ENCODE results near the gene ZNF79.
"Not testable (repeated sequence)": the region's sequence is repeated elsewhere in the genome, so short reads cannot be mapped to it uniquely, and the experiment has no call there.

The ZNF79 gene

DNA sequence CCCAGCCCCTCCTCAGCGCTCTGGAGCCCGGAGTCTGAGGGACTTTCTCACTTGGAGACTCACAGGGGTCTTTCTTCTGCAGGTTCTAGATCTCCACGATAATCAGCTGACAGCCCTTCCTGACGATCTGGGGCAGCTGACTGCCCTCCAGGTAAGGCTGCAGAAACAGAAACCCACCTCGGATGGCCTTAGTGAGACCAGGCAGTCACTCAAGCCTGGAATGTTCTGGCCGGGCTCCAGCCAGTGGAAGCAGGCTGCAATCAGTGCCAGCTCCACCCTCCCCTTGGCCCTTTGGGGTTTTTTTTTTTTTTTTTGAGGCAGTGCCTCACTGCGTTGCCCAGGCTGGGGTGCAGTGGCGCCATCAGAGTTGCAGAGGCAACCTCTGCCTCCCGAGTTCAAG is 34.7 kb downstream of the ZNF79 start:
- no peak for DNase-seq

DNA sequence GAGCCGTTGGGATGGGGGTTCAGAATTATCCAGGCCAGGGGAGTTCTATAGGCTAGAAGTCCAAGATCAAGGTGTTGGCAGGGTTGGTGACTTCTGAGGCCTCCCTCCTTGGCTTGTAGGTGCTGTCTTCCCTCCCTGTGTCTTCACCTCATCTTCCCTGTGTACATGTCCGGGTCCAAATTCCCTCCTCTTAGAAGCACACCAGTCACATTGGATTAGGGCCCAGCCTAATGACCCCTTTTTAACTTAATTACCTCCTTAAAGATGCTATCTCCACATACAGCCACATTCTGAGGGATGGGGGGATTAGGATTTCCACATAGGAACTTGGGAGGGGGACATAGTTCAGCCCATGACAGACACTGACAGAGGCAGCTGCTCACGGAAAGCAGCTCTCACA is 39.2 kb downstream of the ZNF79 start:
- no peak for DNase-seq

- no peak for DNase-seq
Measured at GRCh38 chr9:127463911-127464310, 39.7 kb downstream of the ZNF79 start.

GRCh38 chr9:127466407-127466917 is 42.3 kb downstream of the ZNF79 start:
- DNase-seq = not testable (repeated sequence)

DNA sequence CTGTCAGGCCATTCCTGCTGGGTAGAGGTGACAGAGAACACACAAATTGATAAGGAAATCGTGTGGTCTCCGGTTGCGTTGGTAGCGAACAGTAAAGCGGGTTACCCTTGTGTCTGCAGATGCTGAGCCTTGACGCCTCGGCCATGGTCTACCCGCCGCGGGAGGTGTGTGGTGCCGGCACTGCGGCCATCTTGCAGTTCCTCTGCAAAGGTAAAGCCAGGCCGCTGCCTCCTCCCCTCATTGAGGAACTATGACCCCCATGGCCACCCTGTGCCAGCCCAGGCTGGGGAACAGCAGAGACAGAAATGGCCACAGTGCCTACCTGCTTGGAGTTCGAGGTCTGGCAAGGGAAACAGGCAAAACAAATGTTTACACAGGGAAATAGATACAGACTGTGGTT is 43.4 kb downstream of the ZNF79 start:
- no peak for DNase-seq

GRCh38 chr9:127470662-127471061 is 46.5 kb downstream of the ZNF79 start:
- no peak for DNase-seq

- DNase-seq = no peak
Measured at GRCh38 chr9:127473501-127473900, 49.3 kb downstream of the ZNF79 start.

DNA sequence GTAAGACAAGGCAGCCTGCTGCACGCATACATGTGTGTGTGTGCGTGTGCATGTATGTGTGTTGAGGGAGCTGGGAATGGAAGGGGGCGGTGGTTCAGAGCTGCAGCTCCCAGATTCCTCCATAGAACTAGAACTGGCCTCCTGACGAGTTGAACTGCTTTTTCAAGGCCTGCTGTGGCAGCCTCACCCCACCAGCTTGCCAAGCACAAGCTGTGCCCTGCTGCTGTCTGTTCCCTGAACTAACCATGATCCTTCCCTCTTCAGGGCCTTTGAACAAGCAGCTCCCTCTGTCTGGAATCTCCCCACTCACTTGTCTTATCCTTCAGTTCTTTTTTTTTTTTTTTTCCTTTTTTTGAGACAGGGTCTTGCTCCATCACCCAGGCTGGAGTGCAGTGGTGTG is 49.8 kb downstream of the ZNF79 start:
- DNase-seq = no peak

- DNase-seq = no peak
Measured at GRCh38 chr9:127474592-127474991, 50.4 kb downstream of the ZNF79 start.

- no peak for DNase-seq
Measured at GRCh38 chr9:127479507-127480081, 55.4 kb downstream of the ZNF79 start.

DNA sequence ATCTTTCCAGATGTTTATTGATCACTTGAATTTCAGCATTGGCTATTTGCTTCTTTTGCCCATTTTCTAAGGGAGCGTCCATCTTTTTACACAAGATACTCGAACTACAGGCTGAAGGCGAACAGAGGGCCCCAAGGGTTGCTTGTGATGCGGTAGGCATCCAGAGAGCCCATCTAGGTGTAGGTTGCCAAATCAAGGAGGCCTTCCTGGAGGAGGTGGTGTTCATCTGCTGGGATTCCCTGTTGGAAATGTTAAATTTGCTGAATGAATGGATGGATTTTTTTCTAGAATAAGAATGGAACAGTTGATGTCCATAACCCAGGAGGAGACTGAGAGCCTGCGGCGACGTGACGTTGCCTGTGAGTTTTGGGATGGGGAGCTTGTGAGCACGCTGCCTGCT is 58.5 kb downstream of the ZNF79 start:
- no peak for DNase-seq

- no peak for DNase-seq
Measured at GRCh38 chr9:127485995-127486394, 61.8 kb downstream of the ZNF79 start.

DNA sequence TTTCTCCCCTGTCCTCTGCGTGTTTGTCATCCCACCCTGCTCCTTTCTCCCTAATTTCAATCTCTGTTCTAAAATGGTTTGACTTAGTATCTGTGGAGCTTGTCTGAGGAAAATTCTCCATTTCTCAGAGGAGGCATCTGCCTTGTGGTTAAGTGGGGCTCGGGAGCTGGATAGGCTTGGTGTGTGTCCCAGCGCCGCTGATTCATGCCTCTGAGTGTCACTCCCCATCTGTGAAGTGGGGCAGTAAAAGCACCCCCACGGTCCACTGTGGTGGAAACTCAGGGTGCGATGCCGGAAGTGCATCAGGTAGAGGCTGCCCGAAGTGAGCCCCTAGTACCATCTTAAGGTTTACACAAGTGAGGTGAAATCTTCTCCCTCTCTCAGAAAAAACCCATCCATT is 64.8 kb downstream of the ZNF79 start:
- DNase-seq = no peak

DNA sequence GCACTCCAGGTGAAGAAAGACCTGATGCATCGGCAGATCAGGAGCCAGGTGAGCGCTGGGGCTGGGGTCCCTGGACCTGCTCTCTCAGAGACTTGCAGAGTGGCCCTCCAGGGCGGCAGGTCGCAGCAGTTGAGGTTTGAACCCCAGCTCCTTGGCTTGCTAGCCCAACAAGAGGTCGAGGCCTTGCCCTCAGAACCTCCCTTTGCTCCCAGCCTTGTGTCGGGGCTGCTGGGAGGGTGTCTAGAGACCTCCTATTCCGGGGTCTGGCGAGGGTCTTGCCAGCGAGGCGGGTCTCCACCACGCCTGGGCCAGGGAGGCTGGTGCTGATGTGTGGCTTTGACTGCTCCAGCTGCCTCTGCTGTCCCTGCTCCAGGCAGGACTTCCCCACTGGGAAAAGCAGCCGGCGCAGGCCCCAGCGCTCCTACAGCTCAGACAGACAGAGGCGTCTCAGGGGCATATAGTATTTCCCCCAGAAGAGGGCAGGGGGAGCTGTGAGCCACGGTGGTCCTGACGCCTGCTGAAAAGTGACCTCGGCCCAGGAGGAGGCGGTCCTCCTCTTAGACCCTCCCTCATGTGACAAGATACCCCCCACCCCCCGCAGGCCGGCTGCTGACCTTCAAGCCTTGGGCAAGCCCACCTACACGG is 65.4 kb downstream of the ZNF79 start:
- DNase-seq = no peak

DNA sequence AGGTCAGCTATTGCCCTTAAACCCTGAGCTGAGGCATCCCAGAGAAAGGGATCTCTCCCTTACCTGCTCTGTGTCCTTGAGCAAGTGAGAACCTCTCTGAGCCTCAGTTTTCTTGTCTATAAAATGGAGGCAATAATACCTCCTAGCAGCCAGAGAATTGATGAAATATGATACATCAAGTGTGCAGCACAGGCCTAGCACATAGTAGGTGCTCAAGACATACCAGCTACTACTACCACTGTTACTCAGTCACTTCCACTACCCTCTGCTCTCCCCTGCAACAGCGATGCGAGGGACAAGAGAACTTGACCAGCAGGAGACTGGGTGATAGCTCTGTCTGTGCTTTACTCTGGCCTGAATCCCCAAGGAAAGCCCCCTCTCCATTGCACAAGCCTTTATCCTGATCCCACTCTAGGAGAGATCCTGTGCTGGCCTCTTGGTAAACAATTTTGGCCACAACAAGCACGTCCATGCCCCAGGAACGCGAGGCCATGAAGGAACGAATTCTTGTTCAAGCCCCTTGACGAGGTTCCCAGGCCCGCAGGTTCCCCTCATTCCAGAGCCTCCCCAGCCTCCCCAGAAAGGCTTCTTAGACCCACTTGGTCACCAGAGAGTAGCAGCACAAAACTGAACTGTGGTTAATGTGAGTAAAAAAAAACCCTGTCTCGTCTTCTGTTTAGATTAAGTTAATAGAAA is 66.5 kb downstream of the ZNF79 start:
- DNase-seq = no peak

DNA sequence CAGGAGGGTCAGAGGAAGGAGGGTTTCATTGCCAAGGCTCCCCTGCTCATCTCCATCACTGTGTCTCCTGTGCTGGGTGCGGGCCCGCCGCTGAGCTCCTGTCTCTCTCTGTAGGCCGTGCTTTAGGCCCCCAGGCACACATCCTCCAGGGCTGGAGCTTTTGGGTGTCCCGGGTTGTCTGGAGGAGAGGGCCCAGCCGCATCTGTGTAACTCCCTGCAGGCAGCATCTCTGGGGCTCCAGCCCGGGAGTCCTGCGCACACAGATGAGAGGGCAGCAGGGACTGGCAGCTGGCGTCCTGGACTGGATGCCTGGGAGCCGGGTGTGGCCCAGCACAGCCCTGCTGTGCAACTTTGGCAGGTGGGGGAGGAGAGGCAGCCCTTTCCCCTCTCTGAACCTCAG is 67.3 kb downstream of the ZNF79 start:
- DNase-seq = no peak

DNA sequence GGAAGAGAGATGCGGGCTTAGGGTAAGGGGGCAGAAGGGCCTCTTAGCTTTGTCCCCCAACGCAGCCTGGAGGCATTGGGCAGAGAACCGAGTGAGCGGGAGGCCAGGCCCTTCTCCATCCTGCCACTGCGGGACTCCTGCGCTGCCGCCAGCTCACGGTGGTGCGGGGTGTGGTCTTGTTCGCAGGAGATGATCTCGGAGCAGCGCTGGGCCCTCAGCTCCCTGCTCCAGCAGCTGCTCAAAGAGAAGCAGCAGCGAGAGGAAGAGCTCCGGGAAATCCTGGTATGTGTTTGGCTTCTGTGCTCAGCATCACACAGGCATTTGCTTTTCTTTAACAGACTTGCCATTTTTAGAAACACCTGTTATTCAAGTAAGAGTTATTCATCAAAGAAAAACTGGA is 68.4 kb downstream of the ZNF79 start:
- DNase-seq = no peak

DNA sequence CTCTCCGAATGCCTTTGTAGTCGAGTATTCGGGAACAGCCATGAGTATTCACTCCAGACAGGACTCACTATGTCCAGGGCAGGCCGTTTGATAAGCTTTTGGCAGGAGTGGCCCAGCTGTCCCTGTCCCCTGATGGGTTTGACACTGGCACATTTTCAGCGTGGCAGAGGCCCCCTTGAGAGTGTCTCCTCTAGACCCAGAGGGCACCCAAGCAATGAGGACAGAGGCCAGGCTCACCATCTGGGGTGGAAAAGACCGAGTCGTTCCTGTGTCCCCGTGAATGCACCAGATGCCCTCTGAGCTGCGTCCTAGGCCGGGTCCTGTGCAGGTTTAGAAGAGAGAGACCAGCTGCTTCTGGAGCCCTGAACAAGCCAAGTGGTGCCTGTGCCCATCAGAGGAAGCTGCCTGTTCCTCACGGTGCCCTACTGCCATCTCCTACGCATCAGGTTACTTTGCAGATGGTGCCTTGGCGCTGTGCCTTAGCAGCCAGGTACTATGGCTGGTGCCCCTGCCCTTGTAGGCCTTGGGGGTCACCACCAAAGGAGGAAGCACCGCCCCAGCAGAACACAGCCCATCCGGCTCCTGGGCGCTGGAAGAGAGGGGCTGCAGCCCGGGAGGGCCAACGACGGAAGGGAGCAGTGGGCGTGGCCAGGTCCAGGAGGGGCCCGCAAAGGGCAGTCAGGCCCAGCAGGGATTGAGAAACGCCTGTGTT is 69.6 kb downstream of the ZNF79 start:
- DNase-seq = no peak

DNA sequence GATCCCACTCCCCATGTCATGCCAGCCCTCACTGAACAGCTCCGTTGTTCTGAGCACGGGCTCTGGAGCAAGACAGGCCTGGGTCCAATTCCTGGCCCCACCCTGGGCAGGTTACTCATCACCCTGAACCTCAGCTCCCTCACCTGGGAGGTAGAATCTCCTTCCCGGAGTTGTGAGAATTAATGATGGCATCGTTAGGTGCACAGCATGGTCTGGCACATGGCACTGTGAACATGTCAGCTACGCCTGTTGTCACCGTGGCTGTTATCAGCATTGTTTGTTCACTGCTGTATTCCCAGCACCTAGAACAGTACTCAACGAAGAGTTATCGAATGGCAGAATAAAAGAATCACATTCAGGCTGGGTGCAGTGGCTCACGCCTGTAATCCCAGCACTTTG is 70.1 kb downstream of the ZNF79 start:
- DNase-seq = no peak

Data from CD4-positive, alpha-beta T cell treated with Interleukin-17A for 4 hours (primary cell).